Globus pallidus (tissue), 1 donor: ENCODE data around the gene CCDC179.

Experiments
- DNase-seq: peaks from one replicate; pipeline ENCODE4 v3.0.0-alpha.2; 2015; ENCODE audit warnings: low spot score

CCDC179 gene

GRCh38 chr11:22860241-22860640, at the start of gene CCDC179:
CCDC179 (minus strand) TSS chr11:22860474; CDS start chr11:22860421, 53 bp downstream.
- no peak for DNase-seq

- no peak for DNase-seq
Observed at GRCh38 chr11:22903782-22904181, 43.5 kb upstream of the CCDC179 start.

GRCh38 chr11:22901603-22902002, 41.3 kb upstream of the CCDC179 start:
- DNase-seq = no peak

GRCh38 chr11:22900764-22901486, 40.7 kb upstream of the CCDC179 start:
- no peak for DNase-seq

GRCh38 chr11:22898036-22898435, 37.8 kb upstream of the CCDC179 start:
- DNase-seq = no peak

- DNase-seq = no peak
Observed at GRCh38 chr11:22890227-22890626, 30.0 kb upstream of the CCDC179 start.

- no peak for DNase-seq
Observed at GRCh38 chr11:22884217-22884616, 23.9 kb upstream of the CCDC179 start.

GRCh38 chr11:22879630-22880029, 19.4 kb upstream of the CCDC179 start:
- DNase-seq = no peak

GRCh38 chr11:22878604-22879003, 18.3 kb upstream of the CCDC179 start:
- DNase-seq = no peak

- no peak for DNase-seq
Observed at GRCh38 chr11:22878039-22878438, 17.8 kb upstream of the CCDC179 start.

GRCh38 chr11:22875869-22876473, 15.7 kb upstream of the CCDC179 start:
- peak; percentile 71 for DNase-seq

GRCh38 chr11:22869325-22869724, 9.1 kb upstream of the CCDC179 start:
- no peak for DNase-seq

- no peak for DNase-seq
Observed at GRCh38 chr11:22859756-22860155, 518 bp downstream of the CCDC179 start.

- DNase-seq = no peak
Observed at GRCh38 chr11:22851477-22851876, 8.8 kb downstream of the CCDC179 start.

GRCh38 chr11:22846726-22847125, 13.5 kb downstream of the CCDC179 start:
- DNase-seq = no peak

GRCh38 chr11:22832315-22833015, 27.8 kb downstream of the CCDC179 start:
- DNase-seq = no peak

GRCh38 chr11:22830082-22830414, 30.2 kb downstream of the CCDC179 start:
- no peak for DNase-seq

GRCh38 chr11:22829231-22830081, 30.8 kb downstream of the CCDC179 start, which contains the start of gene SVIP:
SVIP (minus strand) TSS chr11:22829801; CDS start chr11:22829748, 53 bp downstream.
- peak; percentile 94 for DNase-seq

- DNase-seq = no peak
Observed at GRCh38 chr11:22828373-22828772, 31.9 kb downstream of the CCDC179 start.

- no peak for DNase-seq
Observed at GRCh38 chr11:22822203-22822602, 38.1 kb downstream of the CCDC179 start.

GRCh38 chr11:22809893-22810292, 50.4 kb downstream of the CCDC179 start:
- DNase-seq = no peak

- DNase-seq = no peak
Observed at GRCh38 chr11:22808571-22809197, 51.6 kb downstream of the CCDC179 start.
